Ovary (tissue), 3 donors: ENCODE results near the gene PHF21A.

Experiments used
- EP300 ChIP-seq: sonication (generic); formaldehyde crosslinking; IDR thresholded peaks from one replicate; pipeline ENCODE4 v1.6.1; 2017; ENCODE audit warnings: antibody characterized with exemption
- POLR2A ChIP-seq: fragments of 450-650 bp; IDR thresholded peaks from one replicate; pipeline ENCODE4 v1.6.1; 2017; ENCODE audit warnings: antibody characterized with exemption, mild to moderate bottlenecking, moderate library complexity
- TF ChIP-seq, protein P1 (sequence below), 3 donors: fragments of 450-650 bp in 2 of 3; fragments of 200-600 bp in 1 of 3; IDR thresholded peaks; one replicate each; pipeline versions ENCODE4 v1.5.1 to v1.8.0; 2016 to 2022; ENCODE audit warnings: antibody characterized with exemption in 3 of 3, mild to moderate bottlenecking in 1 of 3
- donor health status: DM: no; HTN: no; CAD: no.

DNA sequence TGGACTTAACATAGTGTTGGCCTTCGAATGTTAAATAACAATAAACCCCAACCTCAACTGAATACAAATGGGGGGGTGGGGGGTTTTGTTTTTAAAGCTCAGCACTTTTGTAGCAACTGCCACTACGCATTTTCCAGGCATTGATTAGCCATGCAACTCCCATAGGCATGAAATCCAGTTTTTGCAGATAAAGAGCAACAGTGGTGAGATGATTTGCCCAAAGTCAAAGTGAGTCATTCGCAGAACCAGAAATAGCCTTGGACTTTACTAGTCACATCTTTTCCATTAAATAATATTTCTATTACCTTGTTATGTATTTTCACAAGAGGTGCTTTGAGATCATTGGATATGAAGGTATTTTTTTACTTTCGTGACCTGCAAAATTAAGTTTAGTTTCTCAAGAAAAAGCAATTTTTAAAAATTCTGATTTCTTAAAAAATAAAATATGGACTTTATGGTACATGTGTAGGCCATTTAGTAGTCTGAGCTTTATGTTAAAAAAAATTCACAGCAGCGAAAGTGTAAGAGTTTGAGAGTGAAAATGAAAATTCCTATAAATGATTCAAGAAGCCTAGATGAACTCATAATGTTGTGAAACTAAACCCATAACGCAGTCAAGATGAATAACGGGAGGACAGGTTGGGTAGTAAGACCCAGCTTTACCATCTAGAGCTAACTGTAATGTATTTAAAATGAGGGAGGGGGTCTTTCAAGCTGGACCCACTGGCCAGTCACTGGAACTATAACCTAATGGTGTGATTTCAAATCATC lies 1.9 kb upstream of the PHF21A start:
- TF ChIP-seq, protein P1, sequence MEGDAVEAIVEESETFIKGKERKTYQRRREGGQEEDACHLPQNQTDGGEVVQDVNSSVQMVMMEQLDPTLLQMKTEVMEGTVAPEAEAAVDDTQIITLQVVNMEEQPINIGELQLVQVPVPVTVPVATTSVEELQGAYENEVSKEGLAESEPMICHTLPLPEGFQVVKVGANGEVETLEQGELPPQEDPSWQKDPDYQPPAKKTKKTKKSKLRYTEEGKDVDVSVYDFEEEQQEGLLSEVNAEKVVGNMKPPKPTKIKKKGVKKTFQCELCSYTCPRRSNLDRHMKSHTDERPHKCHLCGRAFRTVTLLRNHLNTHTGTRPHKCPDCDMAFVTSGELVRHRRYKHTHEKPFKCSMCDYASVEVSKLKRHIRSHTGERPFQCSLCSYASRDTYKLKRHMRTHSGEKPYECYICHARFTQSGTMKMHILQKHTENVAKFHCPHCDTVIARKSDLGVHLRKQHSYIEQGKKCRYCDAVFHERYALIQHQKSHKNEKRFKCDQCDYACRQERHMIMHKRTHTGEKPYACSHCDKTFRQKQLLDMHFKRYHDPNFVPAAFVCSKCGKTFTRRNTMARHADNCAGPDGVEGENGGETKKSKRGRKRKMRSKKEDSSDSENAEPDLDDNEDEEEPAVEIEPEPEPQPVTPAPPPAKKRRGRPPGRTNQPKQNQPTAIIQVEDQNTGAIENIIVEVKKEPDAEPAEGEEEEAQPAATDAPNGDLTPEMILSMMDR (IDR thresholded peaks at IDR 0.05): no peak
- TF ChIP-seq POLR2A (no peak), EP300 (no peak)
